Panc1 (cell line): Measurements from ENCODE around the gene SLC25A36. TPM values are rescaled to one million over a fixed set of nuclear protein-coding genes. Genes with fewer than 3 reads are reported as not detected.

Experiments
- ATAC-seq: fragments of 200-7000 bp; cut with Tn5 transposase; 2 replicates; pipeline ENCODE4 v1.9.1; 2020; ENCODE audit warnings: mild to moderate bottlenecking, moderate library complexity
- BruUV-seq: library from RNA; stranded (reverse); fragments of 400-500 nt; replicated peaks from 2 replicates; lab custom pipeline; 2021; lab: Mats Ljungman, UMichigan
- CTCF ChIA-PET: fragments of 300-600 bp; sonication (Branson Sonifier 250); formaldehyde crosslinking; loops from one replicate; lab custom pipeline; 2022; ENCODE audit warnings: antibody characterized with exemption; lab: Charles Lee
- POLR2A ChIA-PET: fragments of 300-600 bp; sonication (Branson Sonifier 250); formaldehyde crosslinking; loops from one replicate; lab custom pipeline; 2022; ENCODE audit warnings: antibody characterized with exemption; lab: Charles Lee
- DNase-seq: peaks from one replicate; pipeline ENCODE4 v3.0.0-alpha.2; 2010; ENCODE audit warnings: low read depth, low spot score
- H3K27ac ChIP-seq: 2 replicates; pipeline ENCODE4 v1.5.1; 2011; ENCODE audit warnings: mild to moderate bottlenecking, low read length, inconsistent platforms
- H3K27me3 ChIP-seq: fragments of 200-500 bp; sonication (Bioruptor generic); 2 replicates; pipeline ENCODE4 v1.6.0; 2014; ENCODE audit warnings: low read length, inconsistent platforms; ENCODE audit not compliant: control insufficient read depth, insufficient read depth
- H3K36me3 ChIP-seq: fragments of 200-500 bp; sonication (Bioruptor generic); 2 replicates; pipeline ENCODE4 v1.5.1; 2014; ENCODE audit warnings: inconsistent platforms, mild to moderate bottlenecking, low read length, moderate library complexity; ENCODE audit not compliant: control insufficient read depth, insufficient read depth
- H3K4me1 ChIP-seq: 2 replicates; pipeline ENCODE4 v1.5.1; 2011; ENCODE audit warnings: inconsistent platforms, mild to moderate bottlenecking, low read length, moderate library complexity; ENCODE audit not compliant: control insufficient read depth, insufficient read depth
- H3K4me3 ChIP-seq, 2 experiments: 2 replicates each; pipeline ENCODE4 v1.5.1; 2011 to 2012; ENCODE audit warnings: low read depth in 2 of 2, low read length in 2 of 2, mild to moderate bottlenecking in 2 of 2, inconsistent platforms in 1 of 2, moderate library complexity in 1 of 2
- H3K9me3 ChIP-seq: fragments of 200-500 bp; sonication (Bioruptor generic); 2 replicates; pipeline ENCODE4 v1.5.1; 2014; ENCODE audit warnings: low read depth, mild to moderate bottlenecking, inconsistent platforms, low read length, moderate library complexity; ENCODE audit not compliant: control insufficient read depth, insufficient read depth
- POLR2AphosphoS5 ChIP-seq: IDR thresholded peaks from 2 replicates; pipeline ENCODE4 v1.6.1; 2012; ENCODE audit warnings: mild to moderate bottlenecking, low read depth, low read length, moderate library complexity
- SIN3A ChIP-seq: IDR thresholded peaks from 2 replicates; pipeline ENCODE4 v1.6.1; 2012; ENCODE audit warnings: low read depth, mild to moderate bottlenecking, low read length, moderate library complexity, borderline replicate concordance; ENCODE audit not compliant: insufficient read depth
- TCF7L2 ChIP-seq: IDR thresholded peaks from 2 replicates; pipeline ENCODE4 v1.6.1; 2011; ENCODE audit warnings: mild to moderate bottlenecking, low read depth, low read length, inconsistent platforms
- in situ Hi-C: cut with HindIII; loops from 2 replicates; pipeline ENCODE4 v1.10.0; 2016; ENCODE audit warnings: low sequenced_read_pairs, low pct_unique_long_range_greater_than_20kb
- intact Hi-C: fragments of 100-400 bp; cut with micrococcal nuclease; formaldehyde crosslinking; loops from one replicate; pipeline ENCODE4 v1.10.0; 2022; ENCODE audit not compliant: unreplicated experiment
- total RNA-seq: library from RNA; stranded (reverse); gene quantifications from one replicate; pipeline ENCODE4 v1.2.1, GENCODE V29; 2021; ENCODE audit not compliant: unreplicated experiment
- TF ChIP-seq, protein P1 (sequence below): fragments of 450-650 bp; IDR thresholded peaks from 2 replicates; pipeline ENCODE4 v1.5.1; 2017; ENCODE audit warnings: mild to moderate bottlenecking
- TF ChIP-seq, protein P2 (sequence below), 2 experiments: IDR thresholded peaks; 2 replicates each; pipeline ENCODE4 v1.6.1; 2011 to 2012; ENCODE audit warnings: low read depth in 2 of 2, control low read depth in 1 of 2, low read length in 1 of 2, mild to moderate bottlenecking in 1 of 2, moderate library complexity in 1 of 2; ENCODE audit not compliant: insufficient read depth in 1 of 2

SLC25A36 gene
- total RNA-seq, 1 experiment from 2014 or later: 69.5 TPM

GRCh38 chr3:141009496-141009895, 67.9 kb downstream of the SLC25A36 start:
- TF ChIP-seq SIN3A (no peak), POLR2AphosphoS5 (no peak), TCF7L2 (no peak)
- TF ChIP-seq, protein P1, sequence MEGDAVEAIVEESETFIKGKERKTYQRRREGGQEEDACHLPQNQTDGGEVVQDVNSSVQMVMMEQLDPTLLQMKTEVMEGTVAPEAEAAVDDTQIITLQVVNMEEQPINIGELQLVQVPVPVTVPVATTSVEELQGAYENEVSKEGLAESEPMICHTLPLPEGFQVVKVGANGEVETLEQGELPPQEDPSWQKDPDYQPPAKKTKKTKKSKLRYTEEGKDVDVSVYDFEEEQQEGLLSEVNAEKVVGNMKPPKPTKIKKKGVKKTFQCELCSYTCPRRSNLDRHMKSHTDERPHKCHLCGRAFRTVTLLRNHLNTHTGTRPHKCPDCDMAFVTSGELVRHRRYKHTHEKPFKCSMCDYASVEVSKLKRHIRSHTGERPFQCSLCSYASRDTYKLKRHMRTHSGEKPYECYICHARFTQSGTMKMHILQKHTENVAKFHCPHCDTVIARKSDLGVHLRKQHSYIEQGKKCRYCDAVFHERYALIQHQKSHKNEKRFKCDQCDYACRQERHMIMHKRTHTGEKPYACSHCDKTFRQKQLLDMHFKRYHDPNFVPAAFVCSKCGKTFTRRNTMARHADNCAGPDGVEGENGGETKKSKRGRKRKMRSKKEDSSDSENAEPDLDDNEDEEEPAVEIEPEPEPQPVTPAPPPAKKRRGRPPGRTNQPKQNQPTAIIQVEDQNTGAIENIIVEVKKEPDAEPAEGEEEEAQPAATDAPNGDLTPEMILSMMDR: no peak
- TF ChIP-seq, protein P2, sequence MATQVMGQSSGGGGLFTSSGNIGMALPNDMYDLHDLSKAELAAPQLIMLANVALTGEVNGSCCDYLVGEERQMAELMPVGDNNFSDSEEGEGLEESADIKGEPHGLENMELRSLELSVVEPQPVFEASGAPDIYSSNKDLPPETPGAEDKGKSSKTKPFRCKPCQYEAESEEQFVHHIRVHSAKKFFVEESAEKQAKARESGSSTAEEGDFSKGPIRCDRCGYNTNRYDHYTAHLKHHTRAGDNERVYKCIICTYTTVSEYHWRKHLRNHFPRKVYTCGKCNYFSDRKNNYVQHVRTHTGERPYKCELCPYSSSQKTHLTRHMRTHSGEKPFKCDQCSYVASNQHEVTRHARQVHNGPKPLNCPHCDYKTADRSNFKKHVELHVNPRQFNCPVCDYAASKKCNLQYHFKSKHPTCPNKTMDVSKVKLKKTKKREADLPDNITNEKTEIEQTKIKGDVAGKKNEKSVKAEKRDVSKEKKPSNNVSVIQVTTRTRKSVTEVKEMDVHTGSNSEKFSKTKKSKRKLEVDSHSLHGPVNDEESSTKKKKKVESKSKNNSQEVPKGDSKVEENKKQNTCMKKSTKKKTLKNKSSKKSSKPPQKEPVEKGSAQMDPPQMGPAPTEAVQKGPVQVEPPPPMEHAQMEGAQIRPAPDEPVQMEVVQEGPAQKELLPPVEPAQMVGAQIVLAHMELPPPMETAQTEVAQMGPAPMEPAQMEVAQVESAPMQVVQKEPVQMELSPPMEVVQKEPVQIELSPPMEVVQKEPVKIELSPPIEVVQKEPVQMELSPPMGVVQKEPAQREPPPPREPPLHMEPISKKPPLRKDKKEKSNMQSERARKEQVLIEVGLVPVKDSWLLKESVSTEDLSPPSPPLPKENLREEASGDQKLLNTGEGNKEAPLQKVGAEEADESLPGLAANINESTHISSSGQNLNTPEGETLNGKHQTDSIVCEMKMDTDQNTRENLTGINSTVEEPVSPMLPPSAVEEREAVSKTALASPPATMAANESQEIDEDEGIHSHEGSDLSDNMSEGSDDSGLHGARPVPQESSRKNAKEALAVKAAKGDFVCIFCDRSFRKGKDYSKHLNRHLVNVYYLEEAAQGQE (IDR thresholded peaks at IDR 0.05; ENCODE audit: insufficient read depth in 1 of 2, low read depth in 2 of 2, low read length in 1 of 2): no peak
- no peaks in the 10 kb centered on the region for H3K9me3 ChIP-seq
- no peak overlapping the region for H3K27ac ChIP-seq
- DNase-seq: no peak
- H3K4me3 ChIP-seq: no peak overlapping the region
- peaks cover 6% of the 10 kb centered on the region for H3K27me3 ChIP-seq
- CTCF ChIA-PET: interaction anchor here (0.6 to 1.1 kb wide), 3 partner anchors 175 to 182 kb away, joined by 3 read pairs; no protein-coding TSS in a partner anchor
- BruUV-seq: no TSS peak
- POLR2A ChIA-PET: interaction anchor here (0.6 kb wide), 1 partner anchor 241 kb away, joined by 4 read pairs; no protein-coding TSS in a partner anchor
- intact Hi-C loops: no loop called here
- H3K4me1 ChIP-seq: no peaks in the 10 kb centered on the region
- no peaks in the 10 kb centered on the region for H3K36me3 ChIP-seq
- ATAC-seq: no peak
- in situ Hi-C loops: no loop called here

- DNase-seq: peak; percentile 36
- intact Hi-C loops: loop anchor here (1.0 kb wide), 2 partner anchors 94 to 181 kb away; no protein-coding TSS in a partner anchor
- peaks cover 15% of the 10 kb centered on the region for H3K27me3 ChIP-seq
- in situ Hi-C loops: no loop called here
- TF ChIP-seq, protein P1: peak; percentile 94
- TF ChIP-seq, protein P2 (IDR thresholded peaks at IDR 0.05; ENCODE audit: insufficient read depth in 1 of 2, low read depth in 2 of 2, low read length in 1 of 2): no peak
- no peaks in the 10 kb centered on the region for H3K36me3 ChIP-seq
- ATAC-seq: peak; percentile 95
- no TSS peak for BruUV-seq
- H3K9me3 ChIP-seq: no peaks in the 10 kb centered on the region
- H3K4me1 ChIP-seq: no peaks in the 10 kb centered on the region
- no peak overlapping the region for H3K4me3 ChIP-seq
- POLR2A ChIA-PET: no interaction called here
- H3K27ac ChIP-seq: no peak overlapping the region
- CTCF ChIA-PET: interaction anchor here (0.6 kb wide), 1 partner anchor 181 kb away, joined by 5 read pairs; no protein-coding TSS in a partner anchor
Measured at GRCh38 chr3:141011232-141011996, 69.8 kb downstream of the SLC25A36 start.
